ENCODE data around the gene ACP6.

Gene ACP6

DNA sequence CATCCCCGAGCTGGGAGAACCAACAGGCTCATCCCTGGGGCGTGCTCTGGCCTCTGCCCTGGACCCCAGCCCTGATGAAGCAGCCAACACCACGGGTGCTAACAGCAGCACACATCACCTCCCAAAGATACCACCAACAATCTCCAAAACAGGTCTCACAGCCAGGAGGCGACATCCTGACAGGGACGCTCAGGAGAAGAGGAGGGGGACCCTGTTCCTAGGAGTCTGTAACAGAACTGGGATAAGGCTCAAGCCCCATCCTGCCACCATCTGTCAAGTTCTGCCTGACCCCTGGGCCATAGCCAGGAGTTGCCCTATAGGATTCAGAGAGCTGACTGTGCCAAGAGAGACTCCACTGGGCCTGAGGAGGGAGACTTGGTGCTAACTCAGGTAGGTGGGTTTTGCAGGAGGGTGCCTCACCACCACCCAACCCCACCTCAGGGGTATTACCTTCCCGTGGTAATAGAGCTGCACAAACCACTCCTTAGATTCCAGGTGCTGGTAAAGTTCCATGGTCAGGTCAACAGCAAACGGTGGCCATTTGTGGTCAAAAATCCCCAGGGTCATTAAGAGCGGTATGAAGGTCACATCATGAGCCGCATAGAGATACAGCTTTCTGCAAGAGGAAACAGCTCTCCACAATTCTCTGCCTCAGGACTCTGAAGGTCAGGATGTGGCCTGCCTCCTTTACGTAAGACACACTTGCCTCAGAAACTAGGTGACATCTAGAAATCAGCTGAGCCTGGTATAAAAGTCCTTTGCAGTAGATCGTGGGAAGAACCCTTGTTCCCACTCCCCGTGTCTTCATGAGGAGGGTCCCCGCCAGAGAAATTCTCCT lies 22.3 kb downstream of the ACP6 start:
- Histone ChIP-seq H3K4me3 (ENCODE audit: low read depth in 1 of 2, low read length in 1 of 2) (peak overlapping the region; percentile 56 to 60), H3K4me1 (ENCODE audit: control insufficient read depth in 1 of 2, insufficient read depth in 1 of 2, low read depth in 1 of 2, low read length in 1 of 2) (peaks cover 94 to 95% of the 10 kb centered on the region in 2 experiments), H3K27me3 (no peaks in the 10 kb centered on the region), H3K27ac (peak overlapping the region; percentile 94), H3K36me3 (peaks cover 6% of the 10 kb centered on the region), H3K9me3 (no peaks in the 10 kb centered on the region)
- TF ChIP-seq, protein P1, sequence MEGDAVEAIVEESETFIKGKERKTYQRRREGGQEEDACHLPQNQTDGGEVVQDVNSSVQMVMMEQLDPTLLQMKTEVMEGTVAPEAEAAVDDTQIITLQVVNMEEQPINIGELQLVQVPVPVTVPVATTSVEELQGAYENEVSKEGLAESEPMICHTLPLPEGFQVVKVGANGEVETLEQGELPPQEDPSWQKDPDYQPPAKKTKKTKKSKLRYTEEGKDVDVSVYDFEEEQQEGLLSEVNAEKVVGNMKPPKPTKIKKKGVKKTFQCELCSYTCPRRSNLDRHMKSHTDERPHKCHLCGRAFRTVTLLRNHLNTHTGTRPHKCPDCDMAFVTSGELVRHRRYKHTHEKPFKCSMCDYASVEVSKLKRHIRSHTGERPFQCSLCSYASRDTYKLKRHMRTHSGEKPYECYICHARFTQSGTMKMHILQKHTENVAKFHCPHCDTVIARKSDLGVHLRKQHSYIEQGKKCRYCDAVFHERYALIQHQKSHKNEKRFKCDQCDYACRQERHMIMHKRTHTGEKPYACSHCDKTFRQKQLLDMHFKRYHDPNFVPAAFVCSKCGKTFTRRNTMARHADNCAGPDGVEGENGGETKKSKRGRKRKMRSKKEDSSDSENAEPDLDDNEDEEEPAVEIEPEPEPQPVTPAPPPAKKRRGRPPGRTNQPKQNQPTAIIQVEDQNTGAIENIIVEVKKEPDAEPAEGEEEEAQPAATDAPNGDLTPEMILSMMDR (IDR thresholded peaks at IDR 0.05) = no peak

DNA sequence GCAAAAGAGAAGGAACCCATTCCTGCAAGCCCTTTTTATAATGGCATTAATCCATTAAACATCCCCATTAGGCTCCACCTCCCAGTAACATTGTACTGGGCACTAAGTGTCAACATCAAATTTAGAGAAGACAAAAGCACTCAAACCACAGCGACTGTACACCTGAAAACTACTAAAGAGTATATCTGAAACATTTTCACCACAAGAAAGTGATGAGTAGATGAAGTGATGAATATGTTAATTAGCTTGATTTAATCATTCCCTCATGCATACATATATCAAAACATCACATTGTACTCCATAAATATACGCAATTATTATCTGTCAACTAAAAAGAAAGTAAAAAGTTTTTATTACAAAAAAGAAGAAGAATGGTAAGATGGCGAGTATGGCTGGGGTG lies 26.4 kb downstream of the ACP6 start:
- Histone ChIP-seq H3K27me3 (no peaks in the 10 kb centered on the region), H3K4me3 (ENCODE audit: low read depth in 1 of 2, low read length in 1 of 2) (no peak overlapping the region), H3K36me3 (peaks cover 13% of the 10 kb centered on the region), H3K27ac (peak overlapping the region; percentile 61), H3K9me3 (no peaks in the 10 kb centered on the region), H3K4me1 (ENCODE audit: control insufficient read depth in 1 of 2, insufficient read depth in 1 of 2, low read depth in 1 of 2, low read length in 1 of 2) (peaks cover 92 to 100% of the 10 kb centered on the region in 2 experiments)
- TF ChIP-seq, protein P1 (IDR thresholded peaks at IDR 0.05) = no peak

DNA sequence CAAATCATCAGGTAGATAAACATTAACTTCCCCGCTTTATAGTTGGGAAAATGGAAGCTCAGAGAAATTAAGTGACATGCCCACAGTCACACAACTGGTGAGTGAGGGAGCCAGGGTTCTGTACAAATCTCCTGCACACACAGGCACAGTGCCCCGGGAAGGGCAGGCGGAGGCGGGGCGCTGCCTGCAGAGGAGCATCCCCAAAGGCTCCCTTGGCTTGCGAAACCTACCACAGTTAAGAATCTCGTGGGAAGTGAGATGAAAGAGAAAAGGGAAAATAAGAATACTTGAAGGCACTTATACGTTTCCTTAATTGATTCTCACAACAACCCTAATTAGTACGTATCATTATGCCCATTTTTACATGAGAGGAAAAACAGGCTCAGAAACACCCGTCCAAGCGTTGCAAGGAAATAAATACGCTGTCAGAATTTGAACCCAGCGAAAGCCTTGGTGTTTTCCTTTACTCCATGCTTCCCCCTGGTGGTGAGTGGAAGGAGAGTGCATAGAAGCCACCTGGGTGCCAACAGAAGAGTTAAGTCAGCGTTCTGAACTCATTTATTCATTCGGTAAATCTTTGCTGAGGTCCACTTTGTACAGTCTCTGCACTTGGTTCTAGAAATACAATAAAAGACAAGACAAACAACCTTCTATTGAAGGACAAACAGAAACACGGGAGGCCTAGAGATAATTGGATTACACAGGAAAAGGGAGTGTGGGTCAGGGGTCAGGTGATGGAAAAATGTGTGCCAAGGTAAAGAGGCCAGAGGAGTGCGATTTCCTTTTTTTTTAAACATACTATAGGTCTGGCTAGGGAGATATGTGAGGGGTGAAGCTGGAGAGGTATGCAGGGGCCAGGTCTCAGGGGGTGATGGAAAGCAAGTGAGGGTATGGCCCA lies 28.4 kb downstream of the ACP6 start:
- TF ChIP-seq, protein P1 (IDR thresholded peaks at IDR 0.05) = peak; percentile 88
- H3K27me3 ChIP-seq = no peaks in the 10 kb centered on the region
- H3K4me3 ChIP-seq (ENCODE audit: low read depth in 1 of 2, low read length in 1 of 2) = no peak overlapping the region
- peak overlapping the region; percentile 61 for H3K27ac ChIP-seq
- H3K9me3 ChIP-seq = no peaks in the 10 kb centered on the region
- peaks cover 18% of the 10 kb centered on the region for H3K36me3 ChIP-seq
- H3K4me1 ChIP-seq (ENCODE audit: control insufficient read depth in 1 of 2, insufficient read depth in 1 of 2, low read depth in 1 of 2, low read length in 1 of 2) = peaks cover 76 to 93% of the 10 kb centered on the region in 2 experiments

DNA sequence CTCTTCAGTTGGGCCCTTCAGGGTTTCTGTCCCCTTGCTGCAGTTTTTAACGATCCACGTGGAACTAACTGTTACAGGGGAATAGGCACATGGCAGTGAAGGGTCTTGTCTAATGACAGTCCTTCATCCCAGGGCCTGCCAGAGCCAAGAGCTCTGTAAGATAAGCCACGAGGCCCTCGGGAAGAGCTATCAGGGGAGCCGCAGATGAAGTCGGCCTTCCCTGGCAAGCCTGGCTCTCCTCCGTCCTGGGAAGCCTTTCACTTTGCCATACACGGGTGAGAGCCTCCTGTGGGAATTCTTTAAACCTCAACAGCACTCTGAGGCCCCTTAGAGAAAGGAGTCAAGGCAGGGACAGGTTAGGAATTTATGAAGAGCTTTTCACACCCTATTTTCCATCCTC lies 29.0 kb downstream of the ACP6 start:
- H3K27ac ChIP-seq = peak overlapping the region; percentile 61
- H3K9me3 ChIP-seq = no peaks in the 10 kb centered on the region
- peaks cover 18% of the 10 kb centered on the region for H3K36me3 ChIP-seq
- no peak overlapping the region for H3K4me3 ChIP-seq (ENCODE audit: low read depth in 1 of 2, low read length in 1 of 2)
- TF ChIP-seq, protein P1 (IDR thresholded peaks at IDR 0.05) = no peak
- H3K4me1 ChIP-seq (ENCODE audit: control insufficient read depth in 1 of 2, insufficient read depth in 1 of 2, low read depth in 1 of 2, low read length in 1 of 2) = peaks cover 76 to 93% of the 10 kb centered on the region in 2 experiments
- no peaks in the 10 kb centered on the region for H3K27me3 ChIP-seq

DNA sequence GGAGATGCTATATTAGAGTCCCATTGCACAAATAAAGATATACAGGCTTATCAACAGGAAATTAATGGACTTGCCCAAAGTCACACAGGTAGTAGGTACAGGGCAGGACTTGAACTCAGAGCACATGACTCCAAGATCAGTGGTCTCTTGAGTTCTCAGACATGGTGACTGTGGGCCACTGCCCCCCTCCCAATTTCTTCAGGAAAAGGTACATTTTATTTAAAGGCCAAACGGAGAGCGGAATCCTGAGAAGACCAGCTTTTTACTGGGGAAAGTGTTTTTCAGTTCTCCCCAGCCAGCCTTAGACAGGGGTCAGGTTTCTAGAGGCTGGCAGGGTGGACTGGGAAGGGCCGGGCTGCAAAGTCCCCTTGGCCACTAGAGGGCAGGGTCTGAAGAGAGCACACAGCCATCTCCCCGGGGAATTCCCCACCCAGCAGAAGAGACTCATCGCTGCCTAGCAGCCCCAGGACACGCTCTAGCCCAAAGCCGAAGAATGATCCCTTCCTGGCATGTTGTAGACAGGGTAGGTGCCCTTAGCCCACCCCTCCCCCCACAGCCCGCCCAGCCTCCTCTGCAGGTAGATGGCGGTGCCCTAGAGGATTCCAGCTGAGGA lies 29.7 kb downstream of the ACP6 start:
- TF ChIP-seq, protein P1 (IDR thresholded peaks at IDR 0.05) = peak; percentile 94
- Histone ChIP-seq H3K36me3 (peaks cover 18% of the 10 kb centered on the region), H3K9me3 (no peaks in the 10 kb centered on the region), H3K4me3 (ENCODE audit: low read depth in 1 of 2, low read length in 1 of 2) (peak overlapping the region in 1 of 2 experiments; percentile 16), H3K27me3 (no peaks in the 10 kb centered on the region), H3K27ac (peak overlapping the region; percentile 61), H3K4me1 (ENCODE audit: control insufficient read depth in 1 of 2, insufficient read depth in 1 of 2, low read depth in 1 of 2, low read length in 1 of 2) (peaks cover 76 to 93% of the 10 kb centered on the region in 2 experiments)
